Measurements from ENCODE around the gene PTPRD. TPM values are rescaled to one million over a fixed set of nuclear protein-coding genes. Genes with fewer than 3 reads are reported as not detected.

The PTPRD gene
- total RNA-seq, 2 donors from 2014 or later = 12.1 to 13.4 TPM

- DNase-seq = no peak
- ATAC-seq = no peak
- intact Hi-C loops (cut with DNase I) = no loop called here
Observed at GRCh38 chr9:9751996-9752395, 860.8 kb downstream of the PTPRD start.

- DNase-seq = no peak
- intact Hi-C loops (cut with DNase I) = no loop called here
- no peak for ATAC-seq
Observed at GRCh38 chr9:9750719-9751118, 862.1 kb downstream of the PTPRD start.

- no peak for DNase-seq
- intact Hi-C loops (cut with DNase I) = no loop called here
- no peak for ATAC-seq
Observed at GRCh38 chr9:9749591-9749990, 863.2 kb downstream of the PTPRD start.

GRCh38 chr9:9747787-9748186, 865.0 kb downstream of the PTPRD start:
- no peak for DNase-seq
- no peak for ATAC-seq
- intact Hi-C loops (cut with DNase I) = no loop called here

- no peak for ATAC-seq
- no peak for DNase-seq
- intact Hi-C loops (cut with DNase I) = no loop called here
Observed at GRCh38 chr9:9746826-9747225, 866.0 kb downstream of the PTPRD start.

- intact Hi-C loops (cut with DNase I) = no loop called here
- ATAC-seq (no peak), DNase-seq (no peak)
Observed at GRCh38 chr9:9743822-9744221, 869.0 kb downstream of the PTPRD start.

- ATAC-seq (no peak), DNase-seq (no peak)
- intact Hi-C loops (cut with DNase I) = no loop called here
Observed at GRCh38 chr9:9730174-9730573, 882.6 kb downstream of the PTPRD start.

- DNase-seq = no peak
- intact Hi-C loops (cut with DNase I) = no loop called here
- ATAC-seq = no peak
Observed at GRCh38 chr9:9729082-9729481, 883.7 kb downstream of the PTPRD start.

GRCh38 chr9:9719373-9720112, 893.3 kb downstream of the PTPRD start:
- DNase-seq (no peak), ATAC-seq (no peak)
- intact Hi-C loops (cut with DNase I) = no loop called here

- intact Hi-C loops (cut with DNase I) = no loop called here
- ATAC-seq (no peak), DNase-seq (no peak)
Observed at GRCh38 chr9:9718691-9719090, 894.1 kb downstream of the PTPRD start.

- intact Hi-C loops (cut with DNase I) = no loop called here
- DNase-seq (no peak), ATAC-seq (no peak)
Observed at GRCh38 chr9:9679433-9679832, 933.4 kb downstream of the PTPRD start.

- no peak for ATAC-seq
- no peak for DNase-seq
- intact Hi-C loops (cut with DNase I) = no loop called here
Observed at GRCh38 chr9:9674461-9674860, 938.3 kb downstream of the PTPRD start.

GRCh38 chr9:9670454-9670853, 942.3 kb downstream of the PTPRD start:
- DNase-seq (no peak), ATAC-seq (no peak)
- intact Hi-C loops (cut with DNase I) = no loop called here

- DNase-seq (no peak), ATAC-seq (no peak)
- intact Hi-C loops (cut with DNase I) = no loop called here
Observed at GRCh38 chr9:9645006-9645405, 967.8 kb downstream of the PTPRD start.

GRCh38 chr9:9631284-9631683, 981.5 kb downstream of the PTPRD start:
- ATAC-seq (no peak), DNase-seq (no peak)
- intact Hi-C loops (cut with DNase I) = no loop called here

GRCh38 chr9:9625248-9625647, 987.6 kb downstream of the PTPRD start:
- DNase-seq = no peak
- intact Hi-C loops (cut with DNase I) = no loop called here
- ATAC-seq = no peak

GRCh38 chr9:9623506-9623905, 989.3 kb downstream of the PTPRD start:
- no peak for ATAC-seq
- DNase-seq = no peak
- intact Hi-C loops (cut with DNase I) = no loop called here

- intact Hi-C loops (cut with DNase I) = no loop called here
- no peak for DNase-seq
- no peak for ATAC-seq
Observed at GRCh38 chr9:9621355-9621940, 991.4 kb downstream of the PTPRD start.

- no peak for ATAC-seq
- DNase-seq = no peak
- intact Hi-C loops (cut with DNase I) = no loop called here
Observed at GRCh38 chr9:9620736-9621135, 992.1 kb downstream of the PTPRD start.

- ATAC-seq = no peak
- DNase-seq = no peak
- intact Hi-C loops (cut with DNase I) = no loop called here
Observed at GRCh38 chr9:9615086-9615485, 997.7 kb downstream of the PTPRD start.

GRCh38 chr9:9614607-9615006, 998.2 kb downstream of the PTPRD start:
- ATAC-seq (no peak), DNase-seq (no peak)
- intact Hi-C loops (cut with DNase I) = no loop called here
